Breast epithelium (tissue), 3 donors: ENCODE measurements around the gene THOC6.

Experiments
- POLR2A ChIP-seq: fragments of 450-650 bp; IDR thresholded peaks from one replicate; pipeline ENCODE4 v1.6.1; 2016; ENCODE audit warnings: antibody characterized with exemption, mild to moderate bottlenecking, moderate library complexity
- POLR2AphosphoS5 ChIP-seq, 3 donors: sonication (generic); formaldehyde crosslinking; IDR thresholded peaks; one replicate each; pipeline ENCODE4 v1.6.1; 2017; ENCODE audit warnings: antibody characterized with exemption in 3 of 3
- TF ChIP-seq, protein P1 (sequence below), 3 donors: fragments of 450-650 bp; IDR thresholded peaks; one replicate each; pipeline ENCODE4 v1.5.1; 2016 to 2017; ENCODE audit warnings: antibody characterized with exemption in 3 of 3, mild to moderate bottlenecking in 3 of 3, moderate library complexity in 3 of 3

DNA sequence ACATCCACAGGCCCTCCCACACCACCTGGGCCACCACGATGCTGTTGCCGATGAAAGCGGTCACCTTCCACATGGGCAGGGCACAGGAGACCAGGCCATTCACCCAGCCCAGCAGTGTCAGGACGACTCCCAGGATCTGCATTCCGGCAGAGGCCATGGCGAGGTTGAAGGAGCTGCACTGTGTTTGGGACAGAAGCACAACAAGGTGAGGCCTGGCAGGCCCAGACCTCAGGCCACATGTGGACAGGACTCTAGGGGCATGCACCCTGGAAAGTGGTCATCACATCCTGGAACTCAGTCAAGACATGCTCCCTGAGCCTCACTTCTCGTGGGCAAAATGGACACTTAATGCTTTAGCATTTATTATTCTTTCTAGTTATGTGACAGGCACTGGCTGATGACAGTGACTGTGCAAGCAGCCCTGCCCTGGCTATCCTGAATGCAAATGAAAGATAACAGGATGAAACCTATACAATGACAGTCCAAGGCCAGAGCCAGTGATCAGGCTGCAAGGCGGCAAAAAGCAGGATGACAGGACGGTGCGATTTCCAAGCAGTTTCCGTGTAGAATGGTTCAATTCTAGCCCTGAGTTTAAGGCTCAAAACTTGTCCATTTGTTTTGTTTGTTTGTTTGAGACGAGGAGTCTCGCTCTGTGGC, 7.8 kb upstream of the THOC6 start:
- TF ChIP-seq, protein P1, sequence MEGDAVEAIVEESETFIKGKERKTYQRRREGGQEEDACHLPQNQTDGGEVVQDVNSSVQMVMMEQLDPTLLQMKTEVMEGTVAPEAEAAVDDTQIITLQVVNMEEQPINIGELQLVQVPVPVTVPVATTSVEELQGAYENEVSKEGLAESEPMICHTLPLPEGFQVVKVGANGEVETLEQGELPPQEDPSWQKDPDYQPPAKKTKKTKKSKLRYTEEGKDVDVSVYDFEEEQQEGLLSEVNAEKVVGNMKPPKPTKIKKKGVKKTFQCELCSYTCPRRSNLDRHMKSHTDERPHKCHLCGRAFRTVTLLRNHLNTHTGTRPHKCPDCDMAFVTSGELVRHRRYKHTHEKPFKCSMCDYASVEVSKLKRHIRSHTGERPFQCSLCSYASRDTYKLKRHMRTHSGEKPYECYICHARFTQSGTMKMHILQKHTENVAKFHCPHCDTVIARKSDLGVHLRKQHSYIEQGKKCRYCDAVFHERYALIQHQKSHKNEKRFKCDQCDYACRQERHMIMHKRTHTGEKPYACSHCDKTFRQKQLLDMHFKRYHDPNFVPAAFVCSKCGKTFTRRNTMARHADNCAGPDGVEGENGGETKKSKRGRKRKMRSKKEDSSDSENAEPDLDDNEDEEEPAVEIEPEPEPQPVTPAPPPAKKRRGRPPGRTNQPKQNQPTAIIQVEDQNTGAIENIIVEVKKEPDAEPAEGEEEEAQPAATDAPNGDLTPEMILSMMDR (IDR thresholded peaks at IDR 0.05): no peak
- TF ChIP-seq POLR2A (no peak), POLR2AphosphoS5 (IDR thresholded peaks at IDR 0.05) (no peak)
